Mesodermal cell (in vitro differentiated cells): ENCODE data around the gene CCDC188. TPM values are rescaled to one million over a fixed set of nuclear protein-coding genes. Genes with fewer than 3 reads are reported as not detected.

ENCODE experiments used
- H3K27ac ChIP-seq: 2 replicates; pipeline ENCODE4 v1.7.0; 2013; ENCODE audit warnings: mild to moderate bottlenecking, low read depth, low read length, moderate library complexity; ENCODE audit not compliant: severe bottlenecking
- H3K36me3 ChIP-seq: 2 replicates; pipeline ENCODE4 v1.7.1; 2013; ENCODE audit warnings: mild to moderate bottlenecking, low read length, moderate library complexity; ENCODE audit not compliant: control insufficient read depth, insufficient read depth
- H3K4me1 ChIP-seq: one replicate; pipeline ENCODE4 v1.7.1; 2013; ENCODE audit warnings: mild to moderate bottlenecking, low read length; ENCODE audit not compliant: insufficient read depth, control insufficient read depth, poor library complexity, severe bottlenecking
- H3K4me3 ChIP-seq: 2 replicates; pipeline ENCODE4 v1.7.0; 2013; ENCODE audit warnings: low read length, control low read depth, mild to moderate bottlenecking; ENCODE audit not compliant: insufficient read depth, poor library complexity, severe bottlenecking; ENCODE audit errors: extremely low read depth
- H3K9me3 ChIP-seq: 2 replicates; pipeline ENCODE4 v1.7.1; 2013; ENCODE audit warnings: mild to moderate bottlenecking, low read length, moderate library complexity; ENCODE audit not compliant: control insufficient read depth
- WGBS, 2 experiments: methylation state at CpG; one replicate each; pipeline ENCODE4 v1.1.5; 2013; ENCODE audit warnings: missing lambda C conversion rate in 2 of 2; ENCODE audit not compliant: insufficient coverage in 2 of 2; 5-methylcytosine and 5-hydroxymethylcytosine counted together
- polyA plus RNA-seq, 2 experiments: library from polyadenylated mRNA; stranded (reverse); fragments of 50-300 nt; gene quantifications; one replicate each; pipeline ENCODE4 v1.2.3, GENCODE V29; 2013

The CCDC188 gene
- polyA plus RNA-seq (2013, experiment 1 of 2) = 0.55 TPM
- 0.46 TPM for polyA plus RNA-seq (2013, experiment 2 of 2)

- 90 to 93% methylated on average over 7 to 8 of the region's 14 CpGs for WGBS, 2 experiments
- H3K4me1 ChIP-seq = no peaks in the 10 kb centered on the region
- no peak within 1 kb of the TSS for H3K4me3 ChIP-seq
- H3K36me3 ChIP-seq = peaks cover 2% of the 10 kb centered on the region
- H3K9me3 ChIP-seq = no peaks in the 10 kb centered on the region
- no peak within 1 kb of the TSS for H3K27ac ChIP-seq
Measured at GRCh38 chr22:20150381-20151275, at the start of gene CCDC188. TSS of gene CCDC188 (minus strand) at chr22:20151055. CDS start at chr22:20150986, 69 bp downstream.

- H3K4me1 ChIP-seq = peaks cover 15% of the 10 kb centered on the region
- H3K9me3 ChIP-seq = no peaks in the 10 kb centered on the region
- H3K36me3 ChIP-seq = no peaks in the 10 kb centered on the region
- WGBS, 2 experiments = 90 to 92% methylated on average over 2 to 3 of the region's 5 CpGs
- H3K27ac ChIP-seq = no peak overlapping the region
- no peak overlapping the region for H3K4me3 ChIP-seq
Measured at GRCh38 chr22:20199906-20200305, 49.1 kb upstream of the CCDC188 start.

- Histone ChIP-seq H3K4me3 (no peak overlapping the region), H3K36me3 (no peaks in the 10 kb centered on the region), H3K9me3 (no peaks in the 10 kb centered on the region), H3K27ac (no peak overlapping the region), H3K4me1 (peaks cover 10% of the 10 kb centered on the region)
- WGBS, 2 experiments = 86 to 94% methylated on average over 1 of the region's 1 CpG
Measured at GRCh38 chr22:20199413-20199842, 48.6 kb upstream of the CCDC188 start.

- H3K4me3 ChIP-seq = no peak overlapping the region
- 84 to 88% methylated on average over 5 to 7 of the region's 10 CpGs for WGBS, 2 experiments
- H3K36me3 ChIP-seq = no peaks in the 10 kb centered on the region
- H3K9me3 ChIP-seq = no peaks in the 10 kb centered on the region
- peaks cover 3% of the 10 kb centered on the region for H3K4me1 ChIP-seq
- H3K27ac ChIP-seq = no peak overlapping the region
Measured at GRCh38 chr22:20198557-20199319, 47.9 kb upstream of the CCDC188 start.

- no peaks in the 10 kb centered on the region for H3K9me3 ChIP-seq
- H3K4me1 ChIP-seq = no peaks in the 10 kb centered on the region
- no peak overlapping the region for H3K27ac ChIP-seq
- WGBS, 2 experiments = 80 to 87% methylated on average over 17 of the region's 18 CpGs
- no peaks in the 10 kb centered on the region for H3K36me3 ChIP-seq
- H3K4me3 ChIP-seq = no peak overlapping the region
Measured at GRCh38 chr22:20197407-20198030, 46.7 kb upstream of the CCDC188 start.

GRCh38 chr22:20196094-20196842, 45.4 kb upstream of the CCDC188 start:
- H3K4me1 ChIP-seq = no peaks in the 10 kb centered on the region
- no peak overlapping the region for H3K4me3 ChIP-seq
- H3K36me3 ChIP-seq = no peaks in the 10 kb centered on the region
- H3K27ac ChIP-seq = no peak overlapping the region
- WGBS, 2 experiments = 84 to 85% methylated on average over 18 to 19 of the region's 19 CpGs
- no peaks in the 10 kb centered on the region for H3K9me3 ChIP-seq

GRCh38 chr22:20194681-20195593, 44.1 kb upstream of the CCDC188 start:
- Histone ChIP-seq H3K9me3 (no peaks in the 10 kb centered on the region), H3K4me1 (no peaks in the 10 kb centered on the region), H3K4me3 (no peak overlapping the region), H3K27ac (no peak overlapping the region), H3K36me3 (no peaks in the 10 kb centered on the region)
- 71 to 79% methylated on average over 12 of the region's 15 CpGs for WGBS, 2 experiments

- Histone ChIP-seq H3K4me3 (no peak overlapping the region), H3K27ac (no peak overlapping the region), H3K4me1 (no peaks in the 10 kb centered on the region), H3K36me3 (no peaks in the 10 kb centered on the region), H3K9me3 (no peaks in the 10 kb centered on the region)
- 81 to 87% methylated on average over 13 to 15 of the region's 17 CpGs for WGBS, 2 experiments
Measured at GRCh38 chr22:20193761-20194494, 43.1 kb upstream of the CCDC188 start.
